HG02588 (cell line): ENCODE measurements around the gene MDK.

Source experiments
- ATAC-seq: cut with Tn5 transposase; IDR thresholded peaks from one replicate; pipeline ENCODE4 v1.9.1; 2021; ENCODE audit warnings: mild to moderate bottlenecking, moderate library complexity; ENCODE audit not compliant: unreplicated experiment

Gene MDK

DNA sequence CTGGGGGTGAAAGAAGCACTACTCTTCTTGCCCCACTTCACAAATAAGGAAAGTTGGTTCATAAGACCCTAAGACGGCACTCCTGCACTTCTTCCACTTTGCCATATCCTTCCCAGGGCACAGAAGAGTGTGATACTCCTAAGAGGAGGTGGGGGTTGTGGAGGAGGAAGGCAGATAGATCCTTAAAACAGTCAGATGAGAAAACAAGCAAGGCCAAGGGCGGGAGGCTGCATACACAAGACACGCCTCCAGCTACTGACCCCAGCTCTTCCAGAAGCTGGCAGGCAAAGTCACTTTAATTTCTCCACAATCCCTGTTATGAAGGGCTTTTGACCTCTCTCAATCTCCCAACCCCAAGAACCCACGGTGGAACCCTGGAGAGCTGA, 11.8 kb downstream of the MDK start:
- no peak for ATAC-seq

DNA sequence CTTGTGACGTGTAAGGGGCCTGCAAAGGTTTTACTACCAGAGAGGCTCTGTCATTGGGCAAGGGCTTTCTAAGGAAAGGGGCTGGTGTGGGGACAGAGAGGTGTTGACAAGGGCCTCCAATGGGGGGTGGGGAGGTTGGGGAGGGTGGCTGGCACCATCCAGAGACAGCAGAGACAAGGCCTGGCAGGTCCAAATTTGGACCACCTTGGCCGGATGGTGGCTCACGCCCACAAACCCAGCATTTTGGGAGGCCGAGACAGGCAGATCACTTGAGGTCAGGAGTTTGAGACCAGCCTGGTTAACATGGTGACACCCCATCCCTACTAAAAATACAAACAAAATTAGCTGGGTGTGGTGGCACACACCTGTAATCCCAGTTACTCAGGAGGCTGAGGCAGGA, 12.3 kb downstream of the MDK start:
- no peak for ATAC-seq

DNA sequence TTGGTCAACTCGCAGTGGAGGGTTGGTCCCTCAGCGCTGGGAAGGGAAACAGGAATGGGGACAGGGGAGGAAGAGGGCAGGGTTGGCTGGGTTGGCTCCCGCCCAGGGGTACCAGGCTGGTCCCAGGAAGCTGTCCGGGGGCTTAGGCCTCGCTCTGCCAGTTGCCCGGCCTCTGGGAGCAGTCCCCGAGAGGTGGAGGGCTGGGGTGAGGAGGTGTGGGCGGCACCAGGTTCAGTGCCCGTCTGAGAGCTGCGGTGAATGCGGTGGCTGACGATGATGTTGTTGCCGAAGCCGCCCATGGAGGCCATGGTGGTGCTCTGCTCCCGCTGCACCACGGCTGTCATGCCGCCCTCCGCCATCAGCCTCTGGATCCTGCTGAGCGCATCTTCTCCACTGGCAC, 16.1 kb downstream of the MDK start:
- no peak for ATAC-seq

- ATAC-seq = no peak
Measured at GRCh38 chr11:46402957-46403902, 21.8 kb downstream of the MDK start.

- ATAC-seq = no peak
Measured at GRCh38 chr11:46404476-46405017, 23.1 kb downstream of the MDK start.

DNA sequence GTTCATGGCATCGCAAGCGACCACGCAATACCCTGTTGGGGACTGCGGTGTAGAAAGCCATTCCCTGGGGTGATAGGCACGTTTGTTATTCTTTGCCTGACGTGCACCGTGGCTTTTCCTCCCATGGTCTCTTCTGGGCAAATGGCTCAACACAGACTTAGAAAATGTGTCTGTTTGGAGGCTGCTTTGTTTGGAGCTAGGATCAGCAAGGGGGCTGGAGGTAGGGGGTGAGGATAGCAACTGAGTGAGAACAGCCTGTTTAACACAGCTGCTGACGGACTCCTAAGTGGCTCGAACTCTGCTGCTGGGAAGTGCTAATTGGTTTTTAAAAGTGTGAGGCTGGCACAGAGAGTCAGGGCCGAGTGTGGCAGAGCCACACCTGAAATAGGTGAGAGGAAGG, 26.2 kb downstream of the MDK start:
- no peak for ATAC-seq

DNA sequence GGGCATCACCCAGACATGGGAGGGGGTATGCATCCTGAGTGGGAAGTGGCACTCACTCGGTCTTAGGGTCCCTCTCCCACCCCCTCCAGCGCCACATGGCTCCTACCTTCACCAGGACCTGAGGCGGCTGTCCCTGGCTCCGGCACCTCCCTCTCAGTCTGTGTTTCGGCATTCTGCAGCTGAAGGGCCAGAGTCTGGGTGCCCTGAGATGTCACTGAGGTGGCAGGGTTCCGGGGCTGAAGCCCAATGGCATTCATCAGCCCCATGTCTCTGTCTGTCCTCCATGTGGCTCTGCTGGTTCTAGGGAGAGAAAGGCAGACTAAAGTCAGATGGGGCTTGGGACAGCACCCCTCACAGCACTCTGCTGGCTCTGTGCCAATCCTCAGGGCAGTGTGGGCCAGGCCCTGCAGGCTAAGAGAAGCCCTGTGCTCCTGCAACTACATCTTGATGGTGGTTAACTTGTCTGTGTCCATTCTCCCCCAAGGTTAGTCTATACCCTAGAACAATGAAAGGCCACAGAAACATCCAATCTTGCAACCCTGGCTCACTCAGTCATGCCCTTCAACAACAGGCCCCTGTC, 27.0 kb downstream of the MDK start:
- ATAC-seq = no peak

DNA sequence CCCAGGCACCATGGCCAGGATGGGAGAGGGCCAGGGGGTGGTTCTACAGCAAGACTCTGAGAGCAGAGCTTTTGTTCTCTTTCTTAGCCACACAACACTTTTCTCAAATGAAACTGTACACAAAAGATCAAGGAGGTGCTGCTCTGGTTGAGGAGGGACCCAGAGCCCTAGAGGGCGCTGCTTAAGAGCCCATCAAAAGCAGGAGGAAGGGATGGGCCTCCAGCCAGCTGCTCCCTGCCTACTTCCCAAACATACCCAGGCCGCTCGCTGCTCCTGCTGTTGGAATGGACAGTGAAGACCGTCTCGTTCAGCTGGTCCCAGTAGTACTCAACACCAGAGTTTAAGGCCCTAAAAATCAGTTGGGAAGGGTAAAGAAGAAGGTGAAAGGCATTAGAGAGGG, 28.6 kb downstream of the MDK start:
- ATAC-seq = no peak

GRCh38 chr11:46413760-46414465, 32.4 kb downstream of the MDK start:
- no peak for ATAC-seq

DNA sequence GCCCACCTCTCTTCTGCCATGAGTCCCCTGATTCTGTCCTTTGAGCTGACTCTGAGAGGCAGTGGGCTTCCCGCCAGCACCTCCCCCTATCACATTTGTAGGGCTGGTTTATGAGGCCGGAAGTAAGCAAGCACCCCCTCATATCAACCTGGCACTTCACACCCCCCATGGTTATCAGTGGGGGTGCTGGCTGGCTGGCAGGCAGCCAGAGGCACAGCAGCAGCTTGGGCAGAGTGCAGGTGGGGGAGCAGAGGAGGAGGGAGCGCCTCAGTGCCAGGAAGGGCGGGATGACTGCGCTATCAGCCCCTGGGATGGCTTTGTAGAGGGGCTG, 33.0 kb downstream of the MDK start:
- ATAC-seq = no peak

GRCh38 chr11:46414879-46415278, 33.4 kb downstream of the MDK start:
- ATAC-seq = no peak

- ATAC-seq = no peak
Measured at GRCh38 chr11:46417711-46418110, 36.2 kb downstream of the MDK start.

DNA sequence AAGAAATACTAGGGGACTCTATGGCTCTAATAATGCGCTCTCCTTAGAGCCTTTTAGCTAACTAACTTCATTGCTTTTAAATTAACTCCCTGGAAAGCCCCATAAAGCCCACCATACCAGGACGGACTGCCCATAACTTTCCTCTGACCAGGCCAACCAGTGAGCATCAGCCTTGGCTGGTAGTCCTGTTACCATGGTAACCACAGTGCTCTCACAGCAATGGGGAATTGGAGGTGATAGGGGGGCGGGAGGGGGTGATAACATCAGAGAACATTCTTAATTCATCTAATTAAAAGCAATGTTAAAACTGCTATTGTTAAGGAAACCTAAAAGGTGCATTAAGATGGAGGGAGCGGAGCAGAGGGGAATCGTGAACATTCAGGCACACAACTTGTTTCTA, 37.3 kb downstream of the MDK start:
- no peak for ATAC-seq

- no peak for ATAC-seq
Measured at GRCh38 chr11:46420513-46420912, 39.0 kb downstream of the MDK start.

- ATAC-seq = no peak
Measured at GRCh38 chr11:46421257-46421880, 39.9 kb downstream of the MDK start.

GRCh38 chr11:46422588-46422987, 41.1 kb downstream of the MDK start:
- no peak for ATAC-seq

- no peak for ATAC-seq
Measured at GRCh38 chr11:46426233-46426991, 44.9 kb downstream of the MDK start.

DNA sequence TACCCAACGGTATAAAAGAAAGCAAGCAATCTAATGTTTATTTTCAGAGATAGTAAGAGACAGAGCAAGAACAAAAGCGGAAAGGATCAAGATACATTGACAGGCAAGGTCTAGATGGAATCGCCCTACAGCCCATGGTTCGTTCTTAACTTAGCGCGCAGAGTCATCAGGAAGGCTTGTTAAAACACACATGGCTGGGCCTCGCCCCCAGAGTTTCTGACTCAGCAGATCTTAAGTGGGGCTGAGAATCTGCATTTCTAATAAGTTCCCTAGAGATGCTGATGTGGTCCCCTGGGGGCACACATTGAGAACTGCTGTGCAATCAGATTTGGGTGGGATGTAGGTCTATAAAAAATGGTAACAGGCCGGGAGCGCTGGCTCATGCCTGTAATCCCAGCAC, 45.9 kb downstream of the MDK start:
- ATAC-seq = no peak

GRCh38 chr11:46429717-46430116, 48.2 kb downstream of the MDK start:
- ATAC-seq = no peak

DNA sequence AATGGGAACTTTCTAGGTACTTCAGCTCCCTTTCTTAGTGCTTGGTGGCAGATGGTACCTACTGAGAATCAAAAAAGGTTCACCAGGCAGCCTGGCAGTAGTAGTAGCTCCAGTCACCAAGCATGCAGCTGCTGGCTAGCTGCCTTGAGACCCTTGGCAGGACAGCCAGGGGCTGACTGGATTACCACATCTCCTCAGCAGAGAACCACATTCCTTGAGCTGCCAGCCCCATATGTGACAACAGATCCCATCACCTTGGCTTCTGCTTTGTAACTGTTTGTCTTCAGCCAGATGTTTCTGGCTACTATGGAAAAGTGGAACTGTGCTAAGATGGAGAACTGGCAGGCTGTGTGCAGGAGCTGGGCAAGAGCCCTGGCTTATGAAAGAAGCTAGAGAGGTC, 49.7 kb downstream of the MDK start:
- no peak for ATAC-seq
